ENCODE results near the gene ANKRD63. TPM values are rescaled to one million over a fixed set of nuclear protein-coding genes. Genes with fewer than 3 reads are reported as not detected.

The ANKRD63 gene
- total RNA-seq, 1 experiment from 2014 or later: 1.2 TPM

DNA sequence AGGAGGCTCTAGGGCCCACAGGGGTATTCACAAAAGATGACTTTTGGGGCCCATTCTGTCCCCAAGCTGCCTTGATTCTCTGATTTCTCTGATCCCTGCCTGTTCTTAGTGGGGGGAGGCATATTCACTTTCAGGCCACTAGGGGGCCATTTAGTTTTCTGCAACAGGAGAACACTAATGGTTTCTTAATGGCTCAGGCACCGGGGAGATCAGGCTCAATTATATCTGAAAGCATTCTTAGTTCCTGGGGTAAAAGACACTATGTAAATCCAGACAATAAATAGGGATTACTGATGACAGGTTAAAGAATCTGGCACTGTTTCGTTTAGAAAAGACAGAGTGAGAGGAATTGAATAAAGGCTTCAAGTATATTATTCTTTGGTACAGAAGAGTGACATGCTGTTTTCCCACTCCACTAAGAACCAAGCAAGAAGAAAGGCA lies 38.1 kb upstream of the ANKRD63 start:
- H3K4me1 Mint-ChIP-seq: peaks cover 37% of the 10 kb centered on the region
- ChIA-PET CTCF (interaction anchor here (0.7 to 17.8 kb wide), 17 partner anchors 11 to 274 kb away, joined by 3 to 690 read pairs (median 5); partner anchors contain the start of genes CCDC9B, IVD, PAK6 and PLCB2), POLR2A (interaction anchor here (1.1 kb wide), 1 partner anchor 14 kb away, joined by 3 read pairs; no protein-coding TSS in a partner anchor)
- peaks cover 4% of the 10 kb centered on the region; the same call in 1 of the 2 replicates for H3K9me3 Mint-ChIP-seq
- peaks cover 1% of the 10 kb centered on the region; the same call in 1 of the 2 replicates for H3K36me3 Mint-ChIP-seq
- peaks cover 25% of the 10 kb centered on the region for H3K27me3 Mint-ChIP-seq (ENCODE audit: low read depth)
- TF ChIP-seq, protein P1, sequence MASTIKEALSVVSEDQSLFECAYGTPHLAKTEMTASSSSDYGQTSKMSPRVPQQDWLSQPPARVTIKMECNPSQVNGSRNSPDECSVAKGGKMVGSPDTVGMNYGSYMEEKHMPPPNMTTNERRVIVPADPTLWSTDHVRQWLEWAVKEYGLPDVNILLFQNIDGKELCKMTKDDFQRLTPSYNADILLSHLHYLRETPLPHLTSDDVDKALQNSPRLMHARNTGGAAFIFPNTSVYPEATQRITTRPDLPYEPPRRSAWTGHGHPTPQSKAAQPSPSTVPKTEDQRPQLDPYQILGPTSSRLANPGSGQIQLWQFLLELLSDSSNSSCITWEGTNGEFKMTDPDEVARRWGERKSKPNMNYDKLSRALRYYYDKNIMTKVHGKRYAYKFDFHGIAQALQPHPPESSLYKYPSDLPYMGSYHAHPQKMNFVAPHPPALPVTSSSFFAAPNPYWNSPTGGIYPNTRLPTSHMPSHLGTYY (CRISPR knock-in tag; IDR thresholded peaks at IDR 0.05): no peak
- TF ChIP-seq ZNF219 (CRISPR knock-in tag; IDR thresholded peaks at IDR 0.05; ENCODE audit: borderline replicate concordance) (no peak), FOXK1 (CRISPR knock-in tag; IDR thresholded peaks at IDR 0.05) (no peak), NR2C2 (CRISPR knock-in tag; IDR thresholded peaks at IDR 0.05) (no peak), CREM (CRISPR knock-in tag; IDR thresholded peaks at IDR 0.05) (no peak)
- TF ChIP-seq, protein P2, sequence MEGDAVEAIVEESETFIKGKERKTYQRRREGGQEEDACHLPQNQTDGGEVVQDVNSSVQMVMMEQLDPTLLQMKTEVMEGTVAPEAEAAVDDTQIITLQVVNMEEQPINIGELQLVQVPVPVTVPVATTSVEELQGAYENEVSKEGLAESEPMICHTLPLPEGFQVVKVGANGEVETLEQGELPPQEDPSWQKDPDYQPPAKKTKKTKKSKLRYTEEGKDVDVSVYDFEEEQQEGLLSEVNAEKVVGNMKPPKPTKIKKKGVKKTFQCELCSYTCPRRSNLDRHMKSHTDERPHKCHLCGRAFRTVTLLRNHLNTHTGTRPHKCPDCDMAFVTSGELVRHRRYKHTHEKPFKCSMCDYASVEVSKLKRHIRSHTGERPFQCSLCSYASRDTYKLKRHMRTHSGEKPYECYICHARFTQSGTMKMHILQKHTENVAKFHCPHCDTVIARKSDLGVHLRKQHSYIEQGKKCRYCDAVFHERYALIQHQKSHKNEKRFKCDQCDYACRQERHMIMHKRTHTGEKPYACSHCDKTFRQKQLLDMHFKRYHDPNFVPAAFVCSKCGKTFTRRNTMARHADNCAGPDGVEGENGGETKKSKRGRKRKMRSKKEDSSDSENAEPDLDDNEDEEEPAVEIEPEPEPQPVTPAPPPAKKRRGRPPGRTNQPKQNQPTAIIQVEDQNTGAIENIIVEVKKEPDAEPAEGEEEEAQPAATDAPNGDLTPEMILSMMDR (IDR thresholded peaks at IDR 0.05): peak; percentile 79
- TF ChIP-seq, protein P3, sequence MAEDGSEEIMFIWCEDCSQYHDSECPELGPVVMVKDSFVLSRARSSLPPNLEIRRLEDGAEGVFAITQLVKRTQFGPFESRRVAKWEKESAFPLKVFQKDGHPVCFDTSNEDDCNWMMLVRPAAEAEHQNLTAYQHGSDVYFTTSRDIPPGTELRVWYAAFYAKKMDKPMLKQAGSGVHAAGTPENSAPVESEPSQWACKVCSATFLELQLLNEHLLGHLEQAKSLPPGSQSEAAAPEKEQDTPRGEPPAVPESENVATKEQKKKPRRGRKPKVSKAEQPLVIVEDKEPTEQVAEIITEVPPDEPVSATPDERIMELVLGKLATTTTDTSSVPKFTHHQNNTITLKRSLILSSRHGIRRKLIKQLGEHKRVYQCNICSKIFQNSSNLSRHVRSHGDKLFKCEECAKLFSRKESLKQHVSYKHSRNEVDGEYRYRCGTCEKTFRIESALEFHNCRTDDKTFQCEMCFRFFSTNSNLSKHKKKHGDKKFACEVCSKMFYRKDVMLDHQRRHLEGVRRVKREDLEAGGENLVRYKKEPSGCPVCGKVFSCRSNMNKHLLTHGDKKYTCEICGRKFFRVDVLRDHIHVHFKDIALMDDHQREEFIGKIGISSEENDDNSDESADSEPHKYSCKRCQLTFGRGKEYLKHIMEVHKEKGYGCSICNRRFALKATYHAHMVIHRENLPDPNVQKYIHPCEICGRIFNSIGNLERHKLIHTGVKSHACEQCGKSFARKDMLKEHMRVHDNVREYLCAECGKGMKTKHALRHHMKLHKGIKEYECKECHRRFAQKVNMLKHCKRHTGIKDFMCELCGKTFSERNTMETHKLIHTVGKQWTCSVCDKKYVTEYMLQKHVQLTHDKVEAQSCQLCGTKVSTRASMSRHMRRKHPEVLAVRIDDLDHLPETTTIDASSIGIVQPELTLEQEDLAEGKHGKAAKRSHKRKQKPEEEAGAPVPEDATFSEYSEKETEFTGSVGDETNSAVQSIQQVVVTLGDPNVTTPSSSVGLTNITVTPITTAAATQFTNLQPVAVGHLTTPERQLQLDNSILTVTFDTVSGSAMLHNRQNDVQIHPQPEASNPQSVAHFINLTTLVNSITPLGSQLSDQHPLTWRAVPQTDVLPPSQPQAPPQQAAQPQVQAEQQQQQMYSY (CRISPR knock-in tag; IDR thresholded peaks at IDR 0.05): no peak
- TF ChIP-seq, protein P4, sequence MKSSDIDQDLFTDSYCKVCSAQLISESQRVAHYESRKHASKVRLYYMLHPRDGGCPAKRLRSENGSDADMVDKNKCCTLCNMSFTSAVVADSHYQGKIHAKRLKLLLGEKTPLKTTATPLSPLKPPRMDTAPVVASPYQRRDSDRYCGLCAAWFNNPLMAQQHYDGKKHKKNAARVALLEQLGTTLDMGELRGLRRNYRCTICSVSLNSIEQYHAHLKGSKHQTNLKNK (CRISPR knock-in tag; IDR thresholded peaks at IDR 0.05): no peak
- no peak overlapping the region for H3K27ac Mint-ChIP-seq
- DNase-seq (ENCODE audit: low spot score) (peak; percentile 50), ATAC-seq (peak; percentile 7; the same call in 1 of the 2 replicates)
- peak overlapping the region; percentile 26 for H3K4me3 Mint-ChIP-seq

DNA sequence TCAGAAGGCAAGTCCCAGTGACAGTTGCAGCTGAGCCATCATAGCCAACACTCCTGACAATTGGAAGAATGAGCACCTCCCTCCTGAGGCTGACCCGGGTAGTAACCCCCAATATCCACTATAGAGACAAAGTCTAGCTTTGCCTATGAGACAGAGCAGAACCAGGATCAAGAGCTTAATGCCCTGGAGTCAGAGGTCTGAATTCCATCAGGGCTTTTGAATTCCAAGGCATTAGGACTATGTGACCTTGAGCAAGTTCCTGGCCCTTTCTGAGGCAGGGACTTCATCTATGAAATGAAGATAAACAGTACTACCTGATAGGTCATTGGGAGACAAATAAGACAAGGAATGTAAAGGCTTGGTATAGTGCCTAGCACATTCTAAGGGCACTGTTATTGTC lies 37.5 kb upstream of the ANKRD63 start:
- H3K4me1 Mint-ChIP-seq: peaks cover 32% of the 10 kb centered on the region
- H3K27me3 Mint-ChIP-seq (ENCODE audit: low read depth): peaks cover 28% of the 10 kb centered on the region
- ATAC-seq: no peak
- H3K27ac Mint-ChIP-seq: no peak overlapping the region
- no peak for DNase-seq (ENCODE audit: low spot score)
- TF ChIP-seq ELF4 (CRISPR knock-in tag; IDR thresholded peaks at IDR 0.05; ENCODE audit: low read depth) (no peak), FOXP1 (CRISPR knock-in tag; IDR thresholded peaks at IDR 0.05; ENCODE audit: borderline replicate concordance) (no peak), ZNF416 (CRISPR knock-in tag; IDR thresholded peaks at IDR 0.05) (no peak)
- H3K4me3 Mint-ChIP-seq: no peak overlapping the region
- H3K9me3 Mint-ChIP-seq: peaks cover 4% of the 10 kb centered on the region; the same call in 1 of the 2 replicates
- no peaks in the 10 kb centered on the region for H3K36me3 Mint-ChIP-seq
- CTCF ChIA-PET: interaction anchor here (0.7 to 17.8 kb wide), 17 partner anchors 11 to 273 kb away, joined by 3 to 690 read pairs (median 5); partner anchors contain the start of genes CCDC9B, IVD, PAK6 and PLCB2
- POLR2A ChIA-PET: interaction anchor here (1.1 kb wide), 1 partner anchor 13 kb away, joined by 3 read pairs; no protein-coding TSS in a partner anchor

DNA sequence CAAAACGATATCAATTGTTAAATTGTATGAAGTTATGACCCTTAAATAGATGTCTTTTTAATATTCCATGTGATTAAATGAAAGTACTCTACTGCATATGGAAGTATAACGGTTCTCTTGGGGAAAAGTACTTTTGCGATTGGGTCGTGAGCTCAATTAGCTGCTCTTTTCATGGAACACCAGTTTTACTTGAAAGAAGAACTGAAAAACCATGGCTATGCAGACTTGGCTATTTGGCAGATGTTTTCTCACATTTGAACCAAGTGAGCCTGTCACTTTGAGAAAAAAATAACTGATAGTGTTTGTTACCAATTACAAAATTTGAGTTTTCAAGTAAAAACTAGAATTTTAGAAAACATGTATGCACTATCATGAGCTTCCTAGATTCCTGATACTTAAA lies 34.7 kb upstream of the ANKRD63 start:
- no peaks in the 10 kb centered on the region for H3K36me3 Mint-ChIP-seq
- H3K27me3 Mint-ChIP-seq (ENCODE audit: low read depth): peaks cover 26% of the 10 kb centered on the region
- DNase-seq (ENCODE audit: low spot score): no peak
- H3K27ac Mint-ChIP-seq: no peak overlapping the region
- H3K9me3 Mint-ChIP-seq: peaks cover 4% of the 10 kb centered on the region; the same call in 1 of the 2 replicates
- CTCF ChIA-PET: interaction anchor here (1.3 to 17.8 kb wide), 4 partner anchors 10 to 43 kb away, joined by 4 to 690 read pairs (median 136); partner anchors contain the start of genes CCDC9B and PLCB2
- no peak overlapping the region for H3K4me3 Mint-ChIP-seq
- H3K4me1 Mint-ChIP-seq: peaks cover 21% of the 10 kb centered on the region
- no peak for ATAC-seq
- POLR2A ChIA-PET: interaction anchor here (1.1 kb wide), 1 partner anchor 113 kb away, joined by 4 read pairs; no protein-coding TSS in a partner anchor
- TF ChIP-seq ELF4 (CRISPR knock-in tag; IDR thresholded peaks at IDR 0.05; ENCODE audit: low read depth) (no peak), FOXJ3 (CRISPR knock-in tag; IDR thresholded peaks at IDR 0.05; ENCODE audit: borderline replicate concordance) (no peak), ZNF396 (CRISPR knock-in tag; IDR thresholded peaks at IDR 0.05; ENCODE audit: borderline replicate concordance) (no peak)
- TF ChIP-seq, protein P5, sequence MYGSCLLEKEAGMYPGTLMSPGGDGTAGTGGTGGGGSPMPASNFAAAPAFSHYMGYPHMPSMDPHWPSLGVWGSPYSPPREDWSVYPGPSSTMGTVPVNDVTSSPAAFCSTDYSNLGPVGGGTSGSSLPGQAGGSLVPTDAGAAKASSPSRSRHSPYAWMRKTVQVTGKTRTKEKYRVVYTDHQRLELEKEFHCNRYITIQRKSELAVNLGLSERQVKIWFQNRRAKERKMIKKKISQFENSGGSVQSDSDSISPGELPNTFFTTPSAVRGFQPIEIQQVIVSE (CRISPR knock-in tag; IDR thresholded peaks at IDR 0.05; ENCODE audit: borderline replicate concordance): no peak
- TF ChIP-seq, protein P6, sequence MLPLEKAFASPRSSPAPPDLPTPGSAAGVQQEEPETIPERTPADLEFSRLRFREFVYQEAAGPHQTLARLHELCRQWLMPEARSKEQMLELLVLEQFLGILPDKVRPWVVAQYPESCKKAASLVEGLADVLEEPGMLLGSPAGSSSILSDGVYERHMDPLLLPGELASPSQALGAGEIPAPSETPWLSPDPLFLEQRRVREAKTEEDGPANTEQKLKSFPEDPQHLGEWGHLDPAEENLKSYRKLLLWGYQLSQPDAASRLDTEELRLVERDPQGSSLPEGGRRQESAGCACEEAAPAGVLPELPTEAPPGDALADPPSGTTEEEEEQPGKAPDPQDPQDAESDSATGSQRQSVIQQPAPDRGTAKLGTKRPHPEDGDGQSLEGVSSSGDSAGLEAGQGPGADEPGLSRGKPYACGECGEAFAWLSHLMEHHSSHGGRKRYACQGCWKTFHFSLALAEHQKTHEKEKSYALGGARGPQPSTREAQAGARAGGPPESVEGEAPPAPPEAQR (CRISPR knock-in tag; IDR thresholded peaks at IDR 0.05): no peak
- TF ChIP-seq, protein P7, sequence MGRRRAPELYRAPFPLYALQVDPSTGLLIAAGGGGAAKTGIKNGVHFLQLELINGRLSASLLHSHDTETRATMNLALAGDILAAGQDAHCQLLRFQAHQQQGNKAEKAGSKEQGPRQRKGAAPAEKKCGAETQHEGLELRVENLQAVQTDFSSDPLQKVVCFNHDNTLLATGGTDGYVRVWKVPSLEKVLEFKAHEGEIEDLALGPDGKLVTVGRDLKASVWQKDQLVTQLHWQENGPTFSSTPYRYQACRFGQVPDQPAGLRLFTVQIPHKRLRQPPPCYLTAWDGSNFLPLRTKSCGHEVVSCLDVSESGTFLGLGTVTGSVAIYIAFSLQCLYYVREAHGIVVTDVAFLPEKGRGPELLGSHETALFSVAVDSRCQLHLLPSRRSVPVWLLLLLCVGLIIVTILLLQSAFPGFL (CRISPR knock-in tag; IDR thresholded peaks at IDR 0.05; ENCODE audit: borderline replicate concordance): no peak
